Sigmoid colon (tissue), 7 donors: ENCODE data around the gene CTSW. TPM values are rescaled to one million over a fixed set of nuclear protein-coding genes. Genes with fewer than 3 reads are reported as not detected.
"Not testable (repeated sequence)": the region's sequence is repeated elsewhere in the genome, so short reads cannot be mapped to it uniquely, and the experiment has no call there.

Experiments used
- DNase-seq: peaks from one replicate; pipeline ENCODE4 v3.0.0-alpha.2; 2019
- H3K27ac ChIP-seq, 4 donors: fragments of 200-600 bp; sonication (generic); one replicate each; pipeline ENCODE4 v1.5.1; 2016 to 2019; ENCODE audit warnings: mild to moderate bottlenecking in 1 of 4
- H3K27me3 ChIP-seq, 3 donors: fragments of 200-600 bp; sonication (generic); one replicate each; pipeline ENCODE4 v1.5.1; 2019; ENCODE audit warnings: mild to moderate bottlenecking in 1 of 3
- H3K36me3 ChIP-seq, 4 donors: fragments of 200-600 bp; sonication (generic); one replicate each; pipeline ENCODE4 v1.5.1; 2016 to 2019
- H3K4me1 ChIP-seq, 4 donors: fragments of 200-600 bp; sonication (generic); one replicate each; pipeline ENCODE4 v1.5.1; 2017 to 2019
- H3K4me3 ChIP-seq, 4 donors: fragments of 200-600 bp; sonication (generic); one replicate each; pipeline ENCODE4 v1.5.1; 2017 to 2019; ENCODE audit warnings: mild to moderate bottlenecking in 2 of 4, moderate library complexity in 1 of 4
- H3K9me3 ChIP-seq, 4 donors: fragments of 200-600 bp in 3 of 4; sonication (generic) in 3 of 4; one replicate each; pipeline versions ENCODE4 v1.5.1 to v1.6.1; 2013 to 2019
- EP300 ChIP-seq, 4 donors: sonication (generic); formaldehyde crosslinking; IDR thresholded peaks; one replicate each; pipeline ENCODE4 v1.6.1; 2017; ENCODE audit warnings: antibody characterized with exemption in 4 of 4
- POLR2A ChIP-seq, 2 donors: fragments of 450-650 bp; IDR thresholded peaks; one replicate each; pipeline ENCODE4 v1.6.1; 2016; ENCODE audit warnings: antibody characterized with exemption in 2 of 2, mild to moderate bottlenecking in 2 of 2, moderate library complexity in 2 of 2
- POLR2AphosphoS5 ChIP-seq, 4 donors: sonication (generic); formaldehyde crosslinking; IDR thresholded peaks; one replicate each; pipeline ENCODE4 v1.6.1; 2017; ENCODE audit warnings: antibody characterized with exemption in 4 of 4
- WGBS, 2 donors: extraction: QIAGEN DNeasy Blood & Tissue Kit; methylation state at CpG; one replicate each; pipeline ENCODE4 v1.1.7; 2013; 5-methylcytosine and 5-hydroxymethylcytosine counted together
- intact Hi-C: fragments of 100-400 bp; cut with DNase I; formaldehyde crosslinking; loops from one replicate; pipeline ENCODE4 v1.15.1; 2023
- polyA plus RNA-seq, 3 donors: library from polyadenylated mRNA; stranded (reverse); fragments of 200-250 nt; gene quantifications; one replicate each; pipeline ENCODE4 v1.2.3, GENCODE V29; 2013
- total RNA-seq, 4 donors: library from RNA; depleted of rRNA; stranded (reverse); fragments of >200 nt; gene quantifications; one replicate each; pipeline ENCODE4 v1.1.0, GENCODE V29; 2016
- TF ChIP-seq, protein P1 (sequence below), 4 experiments: fragments of 450-650 bp in 3 of 4; fragments of 200-600 bp in 1 of 4; IDR thresholded peaks; one replicate each; pipeline ENCODE4 v1.5.1; 2016 to 2019; ENCODE audit warnings: antibody characterized with exemption in 4 of 4, mild to moderate bottlenecking in 3 of 4, moderate library complexity in 2 of 4
- donor health status: healthy with polysubstance abuse.
- donor health status: Bipolar disorder and iron deficiency.
- donor health status: healthy.

CTSW gene, protein sequence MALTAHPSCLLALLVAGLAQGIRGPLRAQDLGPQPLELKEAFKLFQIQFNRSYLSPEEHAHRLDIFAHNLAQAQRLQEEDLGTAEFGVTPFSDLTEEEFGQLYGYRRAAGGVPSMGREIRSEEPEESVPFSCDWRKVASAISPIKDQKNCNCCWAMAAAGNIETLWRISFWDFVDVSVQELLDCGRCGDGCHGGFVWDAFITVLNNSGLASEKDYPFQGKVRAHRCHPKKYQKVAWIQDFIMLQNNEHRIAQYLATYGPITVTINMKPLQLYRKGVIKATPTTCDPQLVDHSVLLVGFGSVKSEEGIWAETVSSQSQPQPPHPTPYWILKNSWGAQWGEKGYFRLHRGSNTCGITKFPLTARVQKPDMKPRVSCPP
- under 1 TPM in 1 of 4 donors, not detected in 3; 0.82 TPM for total RNA-seq
- polyA plus RNA-seq: 1 to 10 TPM in 2 of 3 donors, not detected in 1; 2.3 to 3.1 TPM

DNA sequence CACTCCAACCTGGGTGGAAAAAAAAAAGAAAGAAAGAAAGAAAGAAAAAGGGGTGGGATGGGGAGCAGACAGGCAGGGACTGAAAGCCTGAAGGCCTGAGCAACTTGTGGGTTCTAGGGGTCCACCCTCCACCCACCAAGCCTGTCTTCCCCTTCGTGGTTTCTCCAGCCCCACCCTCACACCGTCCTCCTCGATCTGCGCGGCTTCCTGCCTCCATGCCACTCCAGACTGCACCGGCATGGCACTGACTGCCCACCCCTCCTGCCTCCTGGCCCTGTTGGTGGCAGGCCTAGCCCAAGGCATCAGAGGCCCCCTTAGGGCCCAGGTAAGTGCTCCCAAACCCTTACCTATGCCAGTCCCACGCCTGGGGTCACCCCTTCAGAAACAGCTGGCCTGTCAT, at the start of gene CTSW:
TSS of gene CTSW (plus strand) at position 221 of the 400 bp plus-strand sequence. CDS start at position 239, 18 bp downstream.
- DNase-seq: no peak
- WGBS, 2 donors: 36 to 42% methylated on average over 7 of the region's 7 CpGs
- no peak within 1 kb of the TSS for H3K4me3 ChIP-seq

DNA sequence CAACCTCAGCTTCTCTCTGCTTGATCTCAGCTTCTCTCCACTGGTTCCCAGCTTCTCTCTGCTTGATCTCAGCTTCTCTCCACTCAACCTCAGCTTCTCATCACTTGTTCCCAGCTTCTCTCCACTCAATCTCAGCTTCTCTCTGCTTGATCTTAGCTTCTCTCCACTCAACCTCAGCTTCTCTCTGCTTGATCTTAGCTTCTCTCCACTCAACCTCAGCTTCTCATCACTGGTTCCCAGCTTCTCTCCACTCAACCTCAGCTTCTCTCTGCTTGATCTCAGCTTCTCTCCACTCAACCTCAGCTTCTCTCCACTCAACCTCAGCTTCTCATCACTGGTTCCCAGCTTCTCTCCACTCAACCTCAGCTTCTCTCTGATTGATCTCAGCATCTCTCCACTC, 47.4 kb upstream of the CTSW start:
- intact Hi-C loops, H3K9me3 ChIP-seq, DNase-seq, H3K27me3 ChIP-seq, H3K27ac ChIP-seq, H3K36me3 ChIP-seq, H3K4me3 ChIP-seq: not testable (repeated sequence)
- H3K4me1 ChIP-seq: peaks cover 0 to 21% (median 16%) of the 10 kb centered on the region in 4 donors

More for the DNA sequence above, at the start of gene CTSW:
- no peaks in the 10 kb centered on the region for H3K27me3 ChIP-seq
- H3K27ac ChIP-seq: no peak within 1 kb of the TSS
- H3K4me1 ChIP-seq: peaks cover 0 to 6% (median 5%) of the 10 kb centered on the region in 4 donors
- no peaks in the 10 kb centered on the region for H3K9me3 ChIP-seq
- intact Hi-C loops: no loop called here
- H3K36me3 ChIP-seq: peaks cover 4 to 26% (median 10%) of the 10 kb centered on the region in 4 donors
- TF ChIP-seq POLR2A (IDR thresholded peaks at IDR 0.05) (no peak), POLR2AphosphoS5 (IDR thresholded peaks at IDR 0.05) (no peak), EP300 (IDR thresholded peaks at IDR 0.05) (no peak)
- TF ChIP-seq, protein P1, sequence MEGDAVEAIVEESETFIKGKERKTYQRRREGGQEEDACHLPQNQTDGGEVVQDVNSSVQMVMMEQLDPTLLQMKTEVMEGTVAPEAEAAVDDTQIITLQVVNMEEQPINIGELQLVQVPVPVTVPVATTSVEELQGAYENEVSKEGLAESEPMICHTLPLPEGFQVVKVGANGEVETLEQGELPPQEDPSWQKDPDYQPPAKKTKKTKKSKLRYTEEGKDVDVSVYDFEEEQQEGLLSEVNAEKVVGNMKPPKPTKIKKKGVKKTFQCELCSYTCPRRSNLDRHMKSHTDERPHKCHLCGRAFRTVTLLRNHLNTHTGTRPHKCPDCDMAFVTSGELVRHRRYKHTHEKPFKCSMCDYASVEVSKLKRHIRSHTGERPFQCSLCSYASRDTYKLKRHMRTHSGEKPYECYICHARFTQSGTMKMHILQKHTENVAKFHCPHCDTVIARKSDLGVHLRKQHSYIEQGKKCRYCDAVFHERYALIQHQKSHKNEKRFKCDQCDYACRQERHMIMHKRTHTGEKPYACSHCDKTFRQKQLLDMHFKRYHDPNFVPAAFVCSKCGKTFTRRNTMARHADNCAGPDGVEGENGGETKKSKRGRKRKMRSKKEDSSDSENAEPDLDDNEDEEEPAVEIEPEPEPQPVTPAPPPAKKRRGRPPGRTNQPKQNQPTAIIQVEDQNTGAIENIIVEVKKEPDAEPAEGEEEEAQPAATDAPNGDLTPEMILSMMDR (IDR thresholded peaks at IDR 0.05): no peak

DNA sequence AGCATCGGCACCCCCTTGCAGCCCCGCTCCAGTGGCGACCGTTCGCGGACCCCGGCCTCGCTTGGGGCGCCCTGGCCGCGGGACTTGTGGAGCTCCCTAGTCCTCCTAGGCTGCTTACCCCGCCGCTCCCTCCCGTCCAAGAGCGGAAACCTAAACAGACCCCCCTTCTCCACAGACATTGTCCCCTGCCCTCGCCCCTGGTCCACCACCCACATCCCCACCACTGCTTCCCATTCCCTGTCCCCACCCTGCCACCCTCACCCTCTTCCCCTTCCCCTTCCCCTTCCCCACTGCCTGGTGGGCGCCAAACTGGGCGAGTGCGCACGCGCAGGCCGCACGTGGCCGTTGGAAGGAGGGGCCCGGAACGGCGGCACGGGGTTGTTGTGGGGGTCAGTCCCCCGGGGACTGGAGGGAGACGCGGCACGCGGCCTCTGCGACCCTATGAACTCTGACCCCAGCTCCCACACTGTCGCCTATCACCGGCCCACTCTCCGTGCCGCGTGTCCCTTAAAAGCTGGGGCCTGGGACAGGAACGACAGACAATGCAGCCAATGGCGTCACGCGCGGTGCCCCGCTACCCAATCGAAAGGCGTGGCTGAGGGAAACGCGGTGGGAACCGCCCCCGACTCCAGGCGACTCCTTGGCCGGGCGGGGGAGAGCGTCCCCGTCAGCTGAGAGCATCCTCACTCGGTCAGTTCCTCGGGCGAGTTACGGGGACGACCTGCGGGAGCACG, 46.2 kb upstream of the CTSW start, which contains the start of gene SNX32:
TSS of gene SNX32 (plus strand) at position 667 of the 734 bp plus-strand sequence. CDS start 103 bp downstream, outside the sequence.
- Histone ChIP-seq H3K27ac (peak within 1 kb of the TSS; percentile 23 to 56 (median 51)), H3K36me3 (no peaks in the 10 kb centered on the region), H3K4me3 (peak within 1 kb of the TSS; percentile 36 to 65 (median 58)), H3K9me3 (no peaks in the 10 kb centered on the region), H3K27me3 (no peaks in the 10 kb centered on the region), H3K4me1 (peaks cover 0 to 21% (median 16%) of the 10 kb centered on the region in 4 donors)
- intact Hi-C loops: no loop called here
- peak; percentile 97 for DNase-seq
- WGBS, 2 donors: 1 to 3% methylated on average over 63 of the region's 63 CpGs
- TF ChIP-seq EP300 (IDR thresholded peaks at IDR 0.05): no peak
- no peak for TF ChIP-seq POLR2AphosphoS5 (IDR thresholded peaks at IDR 0.05)
- no peak for TF ChIP-seq POLR2A (IDR thresholded peaks at IDR 0.05)
- TF ChIP-seq, protein P1 (IDR thresholded peaks at IDR 0.05): no peak

DNA sequence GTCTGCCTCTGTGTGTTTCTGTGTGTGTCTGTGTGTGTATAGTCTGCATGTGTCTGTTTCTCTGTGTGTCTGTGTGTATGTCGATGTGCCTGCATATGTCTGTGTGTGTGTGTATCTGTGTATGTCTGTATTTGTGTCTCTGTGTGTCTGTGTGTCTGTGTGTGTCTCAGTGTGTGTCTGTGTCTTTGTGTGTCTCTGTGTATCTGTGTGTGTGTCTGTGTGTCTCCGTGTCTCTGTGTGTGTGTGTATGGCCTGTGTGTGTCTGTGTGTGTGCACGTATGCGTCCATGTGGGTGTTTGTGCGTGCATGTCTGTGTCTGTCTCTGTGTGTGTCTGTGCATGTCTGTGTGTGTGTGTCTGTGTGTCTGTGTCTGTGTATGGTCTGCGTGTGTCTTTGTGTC, 45.4 kb upstream of the CTSW start:
- DNase-seq: no peak
- H3K4me1 ChIP-seq: peaks cover 0 to 21% (median 16%) of the 10 kb centered on the region in 4 donors
- H3K4me3 ChIP-seq: peak overlapping the region; percentile 36 to 65 (median 58)
- TF ChIP-seq EP300 (IDR thresholded peaks at IDR 0.05): no peak
- TF ChIP-seq, protein P1 (IDR thresholded peaks at IDR 0.05): no peak
- no peak for TF ChIP-seq POLR2A (IDR thresholded peaks at IDR 0.05)
- WGBS, 2 donors: 5 to 51% methylated on average over 6 of the region's 6 CpGs
- no peaks in the 10 kb centered on the region for H3K27me3 ChIP-seq
- intact Hi-C loops: no loop called here
- H3K9me3 ChIP-seq: no peaks in the 10 kb centered on the region
- no peak overlapping the region for H3K27ac ChIP-seq
- no peaks in the 10 kb centered on the region for H3K36me3 ChIP-seq

DNA sequence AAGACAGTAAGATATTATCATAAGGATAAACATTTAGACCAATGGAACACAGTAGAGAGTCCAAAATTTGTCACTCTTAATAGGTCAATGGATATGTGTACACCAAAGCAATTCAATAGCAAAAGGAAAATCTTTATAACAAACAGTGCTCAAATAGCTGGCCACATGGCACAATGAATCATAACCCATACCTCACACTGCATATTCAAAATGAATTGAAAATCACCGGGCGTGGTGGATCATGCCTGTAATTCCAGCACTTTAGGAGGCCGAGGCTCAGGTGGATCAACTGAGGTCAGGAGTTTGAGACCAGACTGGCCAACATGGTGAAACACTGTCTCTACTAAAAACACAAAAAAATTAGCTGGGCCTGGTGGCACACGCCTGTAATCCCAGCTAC, 37.5 kb upstream of the CTSW start:
- Histone ChIP-seq H3K4me3 (no peak overlapping the region), H3K27me3 (no peaks in the 10 kb centered on the region), H3K27ac (no peak overlapping the region), H3K36me3 (no peaks in the 10 kb centered on the region), H3K9me3 (no peaks in the 10 kb centered on the region), H3K4me1 (no peaks in the 10 kb centered on the region)
- intact Hi-C loops: no loop called here
- peak; percentile 13 for DNase-seq
- no peak for TF ChIP-seq POLR2A (IDR thresholded peaks at IDR 0.05)
- TF ChIP-seq, protein P1 (IDR thresholded peaks at IDR 0.05): no peak
- no peak for TF ChIP-seq POLR2AphosphoS5 (IDR thresholded peaks at IDR 0.05)
- no peak for TF ChIP-seq EP300 (IDR thresholded peaks at IDR 0.05)
- 63 to 87% methylated on average over 4 of the region's 4 CpGs for WGBS, 2 donors
